HTR-8/SVneo (cell line): Measurements from ENCODE around the gene RGS7.
"Not testable (repeated sequence)": the region's sequence is repeated elsewhere in the genome, so short reads cannot be mapped to it uniquely, and the experiment has no call there.

Source experiments
- DNase-seq: peaks from one replicate; pipeline ENCODE4 v3.0.0; 2011; ENCODE audit warnings: low spot score, mixed read lengths; ENCODE audit not compliant: insufficient read length
- FAIRE-seq: peaks from 2 replicates; lab custom pipeline; 2011; peaks lifted over from hg19 to GRCh38; lab: Jason Lieb, UNC

The RGS7 gene

DNA sequence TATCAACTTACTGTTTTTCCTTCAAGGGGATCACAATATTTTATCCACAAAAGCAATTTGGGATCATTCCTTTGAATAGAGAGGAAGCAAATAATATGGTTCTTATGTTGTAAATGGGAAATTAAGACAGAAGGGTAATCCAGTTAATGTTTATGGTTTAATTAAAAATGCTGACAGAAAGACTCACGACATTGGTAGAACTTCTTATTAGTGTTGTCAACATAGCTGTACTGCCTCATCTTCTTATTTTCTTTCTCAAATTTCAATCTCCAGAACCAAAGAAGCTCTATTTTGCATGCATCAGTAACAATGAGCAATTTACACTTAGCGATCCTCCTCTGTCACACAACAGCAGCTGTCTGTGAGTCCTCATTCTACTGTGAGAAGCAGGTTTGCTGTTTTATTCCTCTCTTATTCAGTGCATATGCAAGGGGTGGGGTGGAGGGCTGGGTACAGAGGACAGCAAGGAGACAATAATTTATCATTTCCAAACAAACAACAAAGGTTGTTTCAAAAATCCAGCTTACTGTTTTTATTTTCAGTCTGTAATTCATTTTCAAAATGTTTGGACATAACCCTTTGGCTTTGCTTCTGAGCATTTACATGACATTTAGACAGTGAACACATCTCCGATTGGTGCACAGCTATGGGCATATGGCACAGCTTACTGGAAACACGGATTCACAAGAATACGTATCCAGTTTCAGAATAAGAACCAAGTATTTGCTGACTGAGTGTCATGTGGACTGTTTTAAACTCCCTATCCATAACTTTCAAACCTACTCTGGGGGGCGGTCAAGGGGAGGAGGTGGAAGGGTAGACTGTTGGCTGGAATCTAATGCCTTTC, 335.9 kb downstream of the RGS7 start:
- FAIRE-seq (no peak), DNase-seq (no peak)

DNA sequence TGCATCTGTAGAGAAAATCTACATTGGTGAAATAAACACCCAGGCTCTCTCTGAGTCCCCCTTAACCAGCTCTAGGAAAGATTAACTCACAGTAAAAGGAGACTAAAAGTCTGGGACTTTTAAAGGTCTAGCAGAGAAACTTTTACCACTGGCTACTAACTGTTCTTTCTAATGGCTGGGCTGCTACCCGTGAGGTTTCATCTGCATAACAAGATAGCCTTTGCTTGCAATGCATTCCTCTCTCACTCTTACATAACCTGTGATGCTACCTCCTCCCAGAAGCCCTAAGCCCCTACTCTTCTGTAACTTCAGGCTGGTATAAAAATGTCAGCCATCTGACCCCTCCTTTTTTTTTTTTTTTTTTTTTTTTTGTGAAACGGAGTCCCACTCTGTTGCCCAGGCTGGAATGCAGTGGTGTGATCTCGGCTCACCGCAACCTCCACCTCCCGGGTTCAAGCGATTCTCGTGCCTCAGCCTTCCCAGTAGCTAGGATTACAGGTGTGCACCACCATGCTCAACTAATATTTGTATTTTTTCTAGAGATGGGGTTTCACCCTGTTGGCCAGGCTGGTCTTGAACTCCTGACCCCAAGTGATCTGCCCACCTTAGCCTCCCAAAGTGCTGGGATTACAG, 344.2 kb downstream of the RGS7 start:
- DNase-seq = no peak
- no peak for FAIRE-seq

- no peak for DNase-seq
- no peak for FAIRE-seq
Observed at GRCh38 chr1:241007668-241008067, 349.3 kb downstream of the RGS7 start.

GRCh38 chr1:240999826-241000225, 357.2 kb downstream of the RGS7 start:
- DNase-seq = no peak

GRCh38 chr1:240998441-240999015, 358.5 kb downstream of the RGS7 start:
- DNase-seq = no peak
- FAIRE-seq = no peak

More at GRCh38 chr1:240999826-241000225, 357.2 kb downstream of the RGS7 start:
- FAIRE-seq = no peak

DNA sequence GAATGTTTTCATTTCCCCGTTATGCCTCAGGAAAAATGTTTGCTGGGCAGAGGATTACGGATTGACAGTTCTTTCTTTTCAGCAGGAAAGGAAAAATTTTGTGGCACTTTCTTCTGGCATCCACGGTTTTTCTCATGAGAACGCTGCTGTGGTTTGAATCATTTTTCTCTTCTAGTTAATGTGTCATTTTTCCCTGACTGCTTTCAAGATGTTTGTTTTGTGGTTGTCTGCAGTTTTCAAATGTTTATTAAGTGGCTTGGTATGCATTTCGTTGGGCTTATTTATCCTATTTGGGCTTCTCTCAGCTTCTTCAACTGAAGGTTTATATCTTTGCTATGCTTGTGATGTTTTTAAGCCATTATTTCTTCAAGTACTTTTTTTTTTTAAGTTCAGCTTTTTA, 359.0 kb downstream of the RGS7 start:
- FAIRE-seq (no peak), DNase-seq (no peak)

DNA sequence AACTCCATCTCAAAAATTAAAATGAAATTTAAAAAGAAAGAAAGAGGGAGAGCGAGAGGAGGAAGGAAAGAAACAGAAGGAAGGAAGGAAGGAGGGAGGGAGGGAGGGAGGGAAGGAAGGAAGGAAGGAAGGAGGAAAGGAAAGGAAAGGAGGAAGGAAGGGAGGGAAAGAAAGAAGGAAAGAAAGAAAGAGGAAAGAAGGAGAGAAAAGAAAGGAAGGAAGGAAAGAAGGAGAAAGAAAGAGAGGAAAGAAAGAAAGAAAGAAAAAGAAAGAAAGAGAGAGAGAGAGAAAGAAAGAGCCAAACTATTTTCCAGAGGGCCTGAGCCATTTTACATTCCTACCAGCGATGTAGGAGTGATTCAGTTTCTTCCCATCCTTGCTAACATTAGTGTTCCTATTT, 364.0 kb downstream of the RGS7 start:
- FAIRE-seq = no peak
- no peak for DNase-seq

DNA sequence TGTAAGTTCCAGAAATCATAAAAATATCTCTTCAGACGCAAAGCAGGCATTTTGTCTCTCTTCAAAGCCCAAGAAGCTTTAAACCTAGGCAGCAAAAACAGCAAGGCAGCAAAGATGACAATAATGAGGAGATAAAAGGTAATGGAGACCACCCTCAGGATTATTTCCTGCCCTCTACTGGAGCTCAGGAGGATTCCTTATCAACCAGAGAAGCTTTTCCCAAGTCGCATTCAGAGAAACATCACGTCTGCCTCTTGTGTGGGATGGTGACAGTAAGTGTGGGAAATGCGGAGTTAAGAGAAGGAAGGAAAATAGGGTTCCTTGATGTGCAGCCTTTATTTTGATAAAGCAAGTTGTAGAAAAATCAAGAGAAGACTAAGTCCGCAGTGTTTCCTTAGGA, 365.8 kb downstream of the RGS7 start:
- DNase-seq (no peak), FAIRE-seq (no peak)

DNA sequence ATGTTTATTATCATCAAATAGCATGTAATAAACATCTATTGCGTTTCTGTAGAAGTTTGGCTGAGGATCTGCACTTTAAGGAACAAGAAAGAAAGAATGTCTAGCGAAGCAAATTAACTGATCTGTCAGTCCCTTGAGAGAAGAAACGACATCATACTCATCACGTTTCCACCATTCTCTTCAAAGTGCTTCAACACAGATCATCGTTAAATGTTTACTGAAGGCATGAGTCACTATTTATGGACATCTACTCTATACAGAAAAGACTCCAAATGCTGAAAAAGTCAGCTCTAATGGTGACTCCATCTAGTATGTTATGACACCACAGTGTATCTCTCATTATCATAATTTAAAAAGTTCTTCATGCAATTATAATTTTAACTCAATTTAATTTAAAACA, 369.1 kb downstream of the RGS7 start:
- FAIRE-seq (no peak), DNase-seq (no peak)

DNA sequence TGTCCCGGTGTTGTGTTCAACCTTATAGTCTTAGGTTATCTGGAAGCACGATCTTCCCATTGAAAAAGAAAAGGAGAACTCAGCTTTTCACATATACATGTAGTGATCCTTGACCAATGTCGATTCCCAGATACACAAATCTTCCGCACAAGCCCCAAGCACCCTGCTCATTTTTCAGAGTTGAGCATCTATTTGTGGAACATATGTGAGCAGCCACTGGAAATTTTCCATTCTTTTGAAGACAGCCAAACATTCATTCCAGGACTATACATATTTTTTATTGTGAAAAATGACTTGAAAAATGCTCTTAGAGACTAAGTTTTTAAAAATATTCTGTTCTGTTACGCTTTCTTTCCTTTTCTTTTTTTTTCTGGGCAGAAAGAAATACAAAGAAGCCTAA, 371.9 kb downstream of the RGS7 start:
- FAIRE-seq = no peak

DNA sequence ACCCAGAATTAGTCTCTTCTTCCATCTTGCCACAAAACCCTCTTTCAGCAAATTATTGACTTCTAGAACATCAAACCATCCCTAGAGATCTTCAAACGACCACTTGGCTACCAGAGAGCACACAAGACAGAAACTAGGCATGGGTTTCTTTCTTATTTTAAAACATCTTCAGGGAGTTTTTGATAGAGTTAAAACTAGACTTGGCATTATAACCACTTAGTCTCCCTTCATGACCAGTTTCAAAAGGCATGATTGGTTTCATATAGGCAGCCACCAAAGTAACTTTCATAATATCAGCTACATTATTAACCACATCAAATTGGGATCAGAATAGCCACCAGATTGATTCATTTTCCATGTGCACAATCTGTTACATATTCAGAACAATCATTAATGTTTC, 376.7 kb downstream of the RGS7 start:
- FAIRE-seq (no peak), DNase-seq (no peak)

More for the DNA sequence above, 371.9 kb downstream of the RGS7 start:
- DNase-seq = no peak

DNA sequence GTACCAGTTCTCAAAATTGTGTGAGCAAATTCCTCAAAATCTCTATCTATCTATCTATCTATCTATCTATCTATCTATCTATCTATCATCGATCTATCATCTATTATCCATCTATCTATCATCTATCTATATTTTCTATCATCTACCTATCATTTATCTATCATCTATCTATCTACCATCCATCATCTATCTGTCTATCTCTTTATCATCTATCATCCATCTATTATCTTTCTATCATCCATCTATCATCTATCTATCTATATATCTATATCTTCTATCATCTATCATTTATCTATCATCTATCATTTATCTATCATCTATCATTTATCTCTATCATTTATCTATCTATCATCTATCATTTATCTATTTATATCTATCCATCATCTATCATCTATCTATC, 380.3 kb downstream of the RGS7 start:
- DNase-seq (no peak), FAIRE-seq (no peak)

DNA sequence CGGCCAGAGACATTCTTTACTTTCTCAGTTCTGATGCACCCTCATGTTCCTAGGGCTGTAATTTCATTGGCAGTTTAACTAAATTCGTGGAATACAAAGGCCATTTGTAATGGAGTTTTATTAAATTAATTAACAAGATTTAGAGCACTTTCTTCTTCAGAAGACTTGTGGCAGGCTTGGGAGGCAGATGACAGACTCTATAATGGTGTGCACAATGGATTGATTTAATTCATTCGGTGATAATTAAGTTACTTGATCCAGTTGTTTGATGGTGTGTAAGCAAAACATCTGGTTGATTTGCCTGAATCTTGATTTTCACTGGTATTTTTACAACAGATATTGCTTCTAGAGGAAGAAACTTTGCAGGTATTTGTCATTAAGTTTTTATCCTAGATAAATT, 383.1 kb downstream of the RGS7 start:
- DNase-seq (no peak), FAIRE-seq (no peak)

GRCh38 chr1:240972059-240972458, 384.9 kb downstream of the RGS7 start:
- FAIRE-seq, DNase-seq: not testable (repeated sequence)

DNA sequence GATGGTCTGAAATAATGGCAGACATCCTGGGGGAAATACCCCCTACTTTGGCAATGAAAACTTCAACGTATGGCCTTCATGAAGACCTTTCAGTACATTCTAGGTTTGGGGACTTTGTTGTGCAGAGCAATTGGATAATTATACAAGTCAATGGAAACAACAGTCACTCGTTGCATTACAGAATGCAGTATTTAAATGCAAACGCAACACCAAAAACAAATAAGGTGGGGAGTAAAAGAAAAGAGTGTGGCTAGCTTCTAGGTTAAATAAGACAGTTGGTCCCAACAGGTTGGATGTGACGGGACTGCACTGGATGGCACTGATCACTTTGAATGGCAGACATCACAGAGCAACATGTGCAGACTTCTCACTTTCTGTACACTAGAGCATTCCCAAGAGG, 386.8 kb downstream of the RGS7 start:
- no peak for FAIRE-seq
- DNase-seq = no peak

GRCh38 chr1:240968864-240969263, 388.1 kb downstream of the RGS7 start:
- DNase-seq (no peak), FAIRE-seq (no peak)

DNA sequence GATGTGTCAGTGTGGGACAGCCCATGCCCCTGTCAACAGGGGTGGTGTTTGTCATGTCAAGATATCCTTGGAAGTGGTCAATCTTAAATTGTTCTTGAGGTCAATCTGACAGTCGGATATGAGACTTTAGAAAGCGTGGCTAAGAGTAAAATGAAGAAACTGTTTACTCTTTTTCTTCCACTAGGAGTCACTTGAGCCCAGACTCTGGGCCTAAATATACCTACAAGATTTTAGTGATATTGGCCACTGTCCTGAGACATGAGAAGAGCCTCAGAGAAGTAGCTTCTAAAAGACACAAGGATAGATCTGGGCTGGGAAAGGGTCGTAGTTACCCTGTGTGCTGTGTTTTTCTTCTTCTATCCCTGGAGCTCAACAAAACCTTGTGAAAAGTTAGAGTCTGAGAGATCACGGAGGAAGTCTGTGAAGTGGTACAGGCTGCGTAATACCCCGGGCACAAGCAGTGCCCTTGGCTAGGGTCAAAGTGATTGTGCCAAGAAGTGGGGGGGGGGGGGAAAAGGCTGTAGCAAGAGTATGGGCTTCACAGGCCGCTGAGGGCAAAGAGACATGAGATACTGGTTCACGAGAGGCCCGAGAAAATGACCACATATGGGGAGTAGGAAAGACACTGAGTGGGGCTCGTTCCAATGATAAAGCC, 389.8 kb downstream of the RGS7 start:
- FAIRE-seq = peak; percentile 4
- peak; percentile 34 for DNase-seq

DNA sequence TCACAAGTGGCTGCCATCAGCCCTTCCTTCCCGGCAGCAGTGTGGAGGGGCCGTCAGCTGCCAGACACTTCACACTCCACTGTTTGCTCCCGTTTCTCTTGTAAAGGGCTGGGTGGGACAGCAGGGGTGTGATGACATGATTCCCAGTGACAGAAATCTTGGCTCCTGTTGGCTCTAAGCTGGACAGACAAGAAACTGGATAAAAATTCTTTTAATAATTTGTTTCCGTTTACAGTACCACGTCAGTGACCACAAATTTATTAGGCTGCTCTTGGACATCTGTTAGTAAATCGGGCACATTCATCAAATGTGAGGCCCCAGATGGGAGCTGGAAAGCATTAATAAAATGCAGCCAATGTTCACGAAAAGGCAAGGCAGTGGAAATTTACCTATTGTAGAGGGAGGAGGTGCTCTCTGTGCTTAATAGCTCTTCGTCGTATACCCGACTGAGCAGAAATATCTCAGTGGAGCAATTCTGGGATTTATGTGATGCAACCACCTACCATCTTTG, 391.4 kb downstream of the RGS7 start:
- FAIRE-seq (no peak), DNase-seq (no peak)

DNA sequence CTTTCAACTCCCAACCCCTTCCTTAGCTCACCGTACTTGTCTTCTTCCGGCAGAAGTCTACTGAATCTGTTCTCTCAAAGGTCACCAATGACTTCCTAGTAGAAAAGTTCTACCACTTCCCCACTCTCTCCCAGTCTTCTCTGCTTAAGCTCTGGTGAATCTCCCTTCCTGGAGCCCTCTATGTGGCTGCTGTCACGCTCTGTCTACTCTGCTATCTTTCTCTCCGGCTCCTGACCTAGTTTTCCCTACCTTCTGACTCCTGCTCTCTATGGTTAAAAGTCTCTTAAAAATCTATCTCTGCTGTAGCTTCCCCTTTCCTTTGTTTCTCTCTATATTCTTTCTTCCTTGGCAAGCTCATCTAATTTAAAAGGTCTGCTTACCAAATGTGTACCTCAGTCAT, 394.9 kb downstream of the RGS7 start:
- FAIRE-seq (no peak), DNase-seq (no peak)

DNA sequence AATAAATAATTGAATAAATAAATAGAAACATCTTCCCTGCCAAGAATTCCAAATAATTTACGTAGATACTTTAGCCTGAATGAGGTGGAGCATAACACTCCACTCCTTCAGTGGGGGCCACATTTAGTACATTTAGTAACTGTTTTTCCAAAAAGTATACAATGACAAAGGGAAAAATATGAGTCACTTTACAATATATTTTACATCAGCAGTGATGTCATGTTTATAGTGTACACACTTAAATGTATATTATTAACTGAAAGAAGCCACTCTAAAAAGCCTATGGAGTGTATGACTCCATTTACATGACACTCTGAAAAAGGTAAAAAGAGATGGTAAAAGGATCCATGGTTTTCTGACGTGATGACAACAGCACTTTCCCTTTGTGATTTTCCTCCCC, 400.6 kb downstream of the RGS7 start:
- no peak for DNase-seq
- FAIRE-seq = no peak

DNA sequence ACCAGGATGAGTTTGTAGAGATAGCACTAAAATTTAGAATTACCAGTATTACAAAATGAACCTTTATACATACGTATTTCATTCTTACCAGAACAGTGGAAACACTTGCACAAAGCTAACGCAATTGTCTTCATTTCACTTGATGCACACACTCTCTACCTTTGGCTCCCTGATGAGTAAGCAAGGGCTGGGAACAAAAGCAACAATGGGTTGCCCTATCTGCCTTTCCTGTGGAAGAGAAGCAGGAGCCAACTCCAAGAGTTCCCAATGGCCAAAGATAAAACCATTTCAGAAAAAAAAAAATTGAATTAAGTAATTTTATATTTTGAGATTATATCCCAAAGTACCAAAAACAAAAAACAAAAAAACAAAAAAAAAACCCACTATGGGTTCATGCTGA, 401.0 kb downstream of the RGS7 start:
- DNase-seq = no peak
- FAIRE-seq = no peak
